T-helper 2 cell treated with Interferon-gamma antibody and Interleukin-4, amounts not matched to agents 5 μg/mL and 100 μg/mL, for 36 hours (primary cell): ENCODE results near the gene KCNV2.

Experiments
- DNase-seq: peaks from one replicate; pipeline ENCODE4 v3.0.0; 2021; ENCODE audit warnings: low spot score
- H3K27ac Mint-ChIP-seq: one replicate; pipeline ENCODE4 v1.8.0; 2021; ENCODE audit warnings: mild to moderate bottlenecking, mixed read lengths
- H3K27me3 Mint-ChIP-seq: one replicate; pipeline ENCODE4 v1.8.0; 2021; ENCODE audit warnings: low read depth, mixed read lengths
- H3K36me3 Mint-ChIP-seq: one replicate; pipeline ENCODE4 v1.8.0; 2021; ENCODE audit warnings: low read depth, mixed read lengths
- H3K4me1 Mint-ChIP-seq: one replicate; pipeline ENCODE4 v1.8.0; 2021; ENCODE audit warnings: low read depth, mixed read lengths
- H3K4me3 Mint-ChIP-seq: one replicate; pipeline ENCODE4 v1.8.0; 2022; ENCODE audit warnings: mild to moderate bottlenecking, moderate library complexity, mixed read lengths
- H3K9me3 Mint-ChIP-seq: one replicate; pipeline ENCODE4 v1.8.0; 2021; ENCODE audit warnings: mixed read lengths

KCNV2 gene

DNA sequence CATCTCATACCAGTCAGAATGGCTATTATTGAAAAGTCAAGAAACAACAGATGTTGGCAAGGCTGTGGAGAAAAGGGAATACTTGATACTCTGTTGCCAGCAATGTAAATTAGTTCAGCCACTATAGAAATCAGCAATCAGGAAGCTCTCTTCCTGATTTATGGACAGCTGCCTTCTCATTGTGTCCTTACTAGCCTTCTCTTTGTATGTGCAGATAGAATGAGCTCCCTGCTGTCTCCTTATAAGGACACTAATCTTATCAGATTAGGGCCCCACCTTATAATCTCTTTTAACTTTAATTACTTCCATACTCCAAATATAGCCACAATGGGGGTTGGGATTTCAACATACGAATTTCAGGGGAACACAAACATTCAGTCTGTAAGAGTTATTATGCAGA is 38.0 kb downstream of the KCNV2 start:
- H3K36me3 Mint-ChIP-seq, result peaks cover 32% of the 10 kb centered on the region
- H3K27ac Mint-ChIP-seq, result no peak overlapping the region
- no peaks in the 10 kb centered on the region for H3K27me3 Mint-ChIP-seq

DNA sequence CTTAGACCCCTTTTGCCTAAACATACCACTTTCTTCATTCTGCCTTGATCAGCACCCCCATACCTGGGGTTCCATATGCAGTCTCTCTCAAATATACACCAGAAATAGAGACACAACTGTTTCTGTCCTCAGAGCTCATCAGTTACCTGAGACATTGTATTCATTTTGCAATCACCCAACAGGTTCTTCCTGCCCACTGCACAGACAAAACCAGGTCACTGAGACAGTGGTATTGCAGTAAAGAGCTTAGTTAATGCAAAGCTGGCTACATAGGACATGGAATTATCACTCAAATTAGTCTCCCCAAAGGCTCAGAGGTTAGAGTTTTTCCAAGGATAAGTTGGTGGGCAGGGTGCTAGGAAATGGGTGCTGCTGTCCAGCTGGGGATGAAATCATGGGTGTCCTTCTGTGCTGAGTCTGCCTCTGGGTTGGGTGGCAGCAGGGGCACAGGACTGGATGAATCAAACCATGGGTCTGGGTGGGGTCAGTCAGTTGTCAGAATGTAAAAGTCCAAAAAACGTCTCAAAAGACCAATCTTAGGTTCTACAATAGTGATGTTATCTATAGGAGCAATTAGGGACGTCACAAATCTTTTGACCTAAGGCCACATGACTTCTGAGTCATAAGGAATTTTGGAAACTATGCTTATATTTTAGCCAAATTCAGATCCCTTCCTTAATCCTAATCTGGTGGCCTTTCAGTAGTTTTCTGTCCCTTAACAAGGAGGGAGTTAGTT is 41.0 kb downstream of the KCNV2 start:
- Mint-ChIP-seq H3K27ac (no peak overlapping the region), H3K27me3 (no peaks in the 10 kb centered on the region), H3K4me3 (no peak overlapping the region), H3K36me3 (peaks cover 26% of the 10 kb centered on the region), H3K4me1 (peaks cover 17% of the 10 kb centered on the region), H3K9me3 (no peaks in the 10 kb centered on the region)
- DNase-seq, result no peak

More for the DNA sequence above, 38.0 kb downstream of the KCNV2 start:
- no peak for DNase-seq
- Mint-ChIP-seq H3K9me3 (no peaks in the 10 kb centered on the region), H3K4me1 (peaks cover 6% of the 10 kb centered on the region), H3K4me3 (no peak overlapping the region)

GRCh38 chr9:2758898-2759510 is 41.7 kb downstream of the KCNV2 start:
- no peaks in the 10 kb centered on the region for H3K9me3 Mint-ChIP-seq
- no peak for DNase-seq
- no peaks in the 10 kb centered on the region for H3K27me3 Mint-ChIP-seq
- H3K4me1 Mint-ChIP-seq, result peaks cover 17% of the 10 kb centered on the region
- no peak overlapping the region for H3K27ac Mint-ChIP-seq
- peaks cover 26% of the 10 kb centered on the region for H3K36me3 Mint-ChIP-seq
- H3K4me3 Mint-ChIP-seq, result no peak overlapping the region

DNA sequence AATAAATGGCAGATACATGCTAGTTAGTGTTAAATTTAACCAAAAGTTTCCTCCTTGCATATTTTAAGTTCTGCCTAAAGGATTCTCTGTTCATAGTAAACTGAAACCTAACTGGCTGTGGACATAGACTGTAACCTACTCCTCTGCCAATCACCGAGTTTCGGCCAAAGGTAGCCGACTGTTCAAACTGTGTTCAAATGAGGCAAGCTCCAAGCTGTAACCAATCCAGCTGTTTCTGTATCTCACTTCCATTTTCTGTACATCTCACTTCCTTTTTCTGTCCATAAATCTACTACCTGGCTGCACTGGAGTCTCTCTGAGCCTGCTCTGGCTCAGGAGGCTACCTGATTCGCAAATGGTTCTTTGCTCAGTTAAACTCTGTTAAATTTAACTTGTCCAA is 44.1 kb downstream of the KCNV2 start:
- Mint-ChIP-seq H3K36me3 (peaks cover 25% of the 10 kb centered on the region), H3K4me3 (no peak overlapping the region), H3K27me3 (no peaks in the 10 kb centered on the region), H3K9me3 (no peaks in the 10 kb centered on the region), H3K27ac (no peak overlapping the region), H3K4me1 (peaks cover 31% of the 10 kb centered on the region)
- DNase-seq, result no peak

GRCh38 chr9:2764353-2764752 is 47.0 kb downstream of the KCNV2 start:
- Mint-ChIP-seq H3K27me3 (no peaks in the 10 kb centered on the region), H3K4me1 (peaks cover 28% of the 10 kb centered on the region), H3K36me3 (peaks cover 25% of the 10 kb centered on the region), H3K4me3 (peak overlapping the region; percentile 61), H3K27ac (peak overlapping the region; percentile 84), H3K9me3 (no peaks in the 10 kb centered on the region)
- peak; percentile 59 for DNase-seq

DNA sequence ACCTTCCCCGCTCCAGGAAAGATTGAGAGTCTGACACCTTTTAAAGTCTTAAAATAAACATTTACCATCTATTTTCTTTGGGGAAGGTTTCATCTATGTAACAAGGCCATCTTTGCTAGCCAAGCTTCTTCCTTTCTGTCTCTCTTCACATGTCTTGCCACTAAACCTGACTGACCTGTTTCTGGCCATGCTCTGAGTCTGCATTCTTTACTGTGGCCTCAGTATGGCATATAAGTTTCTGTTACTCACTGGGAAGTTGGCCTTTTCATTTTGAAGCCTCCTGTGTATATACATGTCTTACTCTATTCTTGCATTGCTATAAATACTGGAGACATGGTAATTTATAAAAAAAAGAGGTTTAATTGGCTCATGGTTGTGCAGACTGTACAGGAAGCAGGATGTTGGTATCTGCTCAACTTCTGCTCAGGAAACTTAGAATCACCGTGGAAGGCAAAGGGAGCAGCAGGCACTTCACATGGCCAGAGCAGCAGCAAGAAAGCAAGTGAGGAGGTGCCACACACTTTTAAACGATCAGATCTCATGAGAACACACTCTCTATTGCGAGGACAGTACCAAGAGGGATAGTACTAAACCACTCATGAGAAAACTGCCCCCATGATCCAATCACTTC is 48.1 kb downstream of the KCNV2 start:
- H3K4me1 Mint-ChIP-seq, result peaks cover 28% of the 10 kb centered on the region
- peak overlapping the region; percentile 22 for H3K4me3 Mint-ChIP-seq
- H3K36me3 Mint-ChIP-seq, result peaks cover 26% of the 10 kb centered on the region
- peak overlapping the region; percentile 84 for H3K27ac Mint-ChIP-seq
- H3K27me3 Mint-ChIP-seq, result no peaks in the 10 kb centered on the region
- no peaks in the 10 kb centered on the region for H3K9me3 Mint-ChIP-seq
- DNase-seq, result peak; percentile 6

GRCh38 chr9:2767800-2768677 is 50.7 kb downstream of the KCNV2 start:
- Mint-ChIP-seq H3K27me3 (no peaks in the 10 kb centered on the region), H3K4me3 (no peak overlapping the region), H3K36me3 (peaks cover 38% of the 10 kb centered on the region), H3K27ac (no peak overlapping the region), H3K4me1 (peaks cover 20% of the 10 kb centered on the region), H3K9me3 (peaks cover 4% of the 10 kb centered on the region)
- no peak for DNase-seq

GRCh38 chr9:2771087-2771486 is 53.8 kb downstream of the KCNV2 start:
- H3K9me3 Mint-ChIP-seq, result peaks cover 29% of the 10 kb centered on the region
- no peak for DNase-seq
- no peak overlapping the region for H3K4me3 Mint-ChIP-seq
- peaks cover 66% of the 10 kb centered on the region for H3K36me3 Mint-ChIP-seq
- H3K27me3 Mint-ChIP-seq, result no peaks in the 10 kb centered on the region
- H3K4me1 Mint-ChIP-seq, result peaks cover 4% of the 10 kb centered on the region
- H3K27ac Mint-ChIP-seq, result no peak overlapping the region

DNA sequence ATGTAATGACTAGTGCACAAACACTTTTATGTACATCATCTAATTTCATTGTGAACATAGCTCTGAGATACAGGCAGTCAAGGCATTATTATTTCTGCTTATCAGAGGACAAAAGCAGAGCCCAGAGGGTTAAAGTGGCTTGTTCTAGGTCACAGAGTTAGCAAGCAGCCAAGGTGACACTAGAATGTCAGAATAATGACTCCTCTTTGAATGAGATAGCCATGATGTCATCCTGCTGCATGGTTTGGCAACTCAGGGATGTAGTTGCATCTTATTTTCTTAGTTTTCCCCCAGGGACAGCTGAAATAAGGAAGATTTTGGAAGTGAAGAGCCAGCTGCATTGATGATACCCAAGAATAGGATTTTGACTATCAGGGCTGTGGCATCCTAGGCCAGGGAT is 54.4 kb downstream of the KCNV2 start:
- H3K9me3 Mint-ChIP-seq, result peaks cover 35% of the 10 kb centered on the region
- no peak for DNase-seq
- H3K27ac Mint-ChIP-seq, result no peak overlapping the region
- H3K4me1 Mint-ChIP-seq, result peaks cover 3% of the 10 kb centered on the region
- H3K4me3 Mint-ChIP-seq, result no peak overlapping the region
- H3K27me3 Mint-ChIP-seq, result no peaks in the 10 kb centered on the region
- peaks cover 72% of the 10 kb centered on the region for H3K36me3 Mint-ChIP-seq

DNA sequence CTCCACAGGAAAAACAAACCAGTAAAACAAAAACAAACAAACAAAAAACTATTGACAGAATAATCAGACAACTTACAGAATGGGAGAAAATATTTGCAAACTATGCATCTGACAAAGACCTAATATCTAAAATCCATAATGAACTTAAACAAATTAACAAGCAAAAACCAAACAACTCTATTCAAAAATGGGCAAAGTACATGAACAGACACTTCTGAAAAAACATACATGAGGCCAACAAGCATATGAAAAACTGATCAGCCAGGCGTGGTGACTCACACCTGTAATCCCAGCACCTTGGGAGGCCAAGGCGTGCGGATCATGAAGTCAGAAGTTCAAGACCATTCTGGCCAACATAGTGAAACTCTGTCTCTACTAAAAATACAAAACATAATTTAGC is 60.1 kb downstream of the KCNV2 start:
- no peak for DNase-seq
- no peak overlapping the region for H3K4me3 Mint-ChIP-seq
- H3K4me1 Mint-ChIP-seq, result no peaks in the 10 kb centered on the region
- H3K27me3 Mint-ChIP-seq, result no peaks in the 10 kb centered on the region
- H3K36me3 Mint-ChIP-seq, result peaks cover 92% of the 10 kb centered on the region
- H3K9me3 Mint-ChIP-seq, result peaks cover 49% of the 10 kb centered on the region
- H3K27ac Mint-ChIP-seq, result no peak overlapping the region

- peaks cover 89% of the 10 kb centered on the region for H3K36me3 Mint-ChIP-seq
- peaks cover 41% of the 10 kb centered on the region for H3K9me3 Mint-ChIP-seq
- H3K27ac Mint-ChIP-seq, result no peak overlapping the region
- H3K4me3 Mint-ChIP-seq, result no peak overlapping the region
- H3K4me1 Mint-ChIP-seq, result no peaks in the 10 kb centered on the region
- no peak for DNase-seq
- no peaks in the 10 kb centered on the region for H3K27me3 Mint-ChIP-seq
Observed at GRCh38 chr9:2778816-2779215, 61.5 kb downstream of the KCNV2 start.
